GM13976 (cell line): ENCODE data around the gene MS4A10.
"Not testable (repeated sequence)": the region's sequence is repeated elsewhere in the genome, so short reads cannot be mapped to it uniquely, and the experiment has no call there.

ENCODE experiments used
- DNase-seq: peaks from one replicate; pipeline ENCODE4 v3.0.0; 2012; ENCODE audit warnings: low spot score
- CTCF ChIP-seq: IDR thresholded peaks from 2 replicates; pipeline ENCODE4 v1.5.1; 2012; ENCODE audit warnings: borderline replicate concordance, mild to moderate bottlenecking; ENCODE audit not compliant: insufficient read depth; ENCODE audit errors: extremely low read depth, missing control alignments, control extremely low read depth
- in situ Hi-C: fragments of 300-500 bp; cut with MboI; formaldehyde crosslinking; loops from one replicate; pipeline ENCODE4 v1.12.0; 2022; ENCODE audit warnings: low sequenced_read_pairs, mixed read lengths, inconsistent platforms; ENCODE audit not compliant: unreplicated experiment

Gene MS4A10

DNA sequence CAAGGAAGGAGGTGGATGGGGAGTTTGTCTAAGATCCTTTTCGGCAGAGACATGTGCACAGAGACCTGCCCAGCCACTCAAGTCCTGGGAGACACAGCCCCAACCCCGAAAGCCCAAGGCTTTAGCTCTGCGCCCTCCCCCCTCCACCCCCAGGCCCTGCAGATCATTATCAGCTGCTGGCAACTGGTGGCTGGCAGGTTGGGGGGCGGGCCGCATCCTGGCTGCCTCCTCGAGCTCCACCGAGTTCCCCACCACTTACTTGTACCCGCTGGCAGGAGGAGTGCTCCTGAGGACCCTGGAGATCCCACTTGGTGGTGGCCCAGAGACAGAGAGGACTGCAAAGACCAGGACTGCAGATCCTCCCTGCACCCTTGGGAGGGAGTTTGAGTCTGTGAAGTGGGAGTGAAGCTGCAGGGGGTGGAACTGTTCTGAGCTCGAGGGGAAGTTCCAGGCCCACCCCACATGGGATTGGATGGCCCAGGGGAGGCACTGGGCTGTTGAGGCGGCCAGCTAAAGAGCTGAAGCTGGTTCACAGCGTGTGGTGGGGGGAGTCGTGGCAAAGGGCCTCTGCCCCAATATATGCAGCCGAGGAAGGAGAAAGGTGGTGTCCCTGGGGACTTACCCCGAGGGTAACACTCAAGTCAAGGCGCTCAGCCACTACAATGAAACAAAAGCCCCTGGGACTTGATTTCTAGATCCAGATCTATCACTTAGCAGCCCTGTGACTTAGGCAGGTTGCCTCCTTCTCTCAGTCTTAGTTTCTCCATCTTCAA, 36.9 kb downstream of the MS4A10 start:
- peak; percentile 54 for DNase-seq
- in situ Hi-C loops: no loop called here
- no peak for TF ChIP-seq CTCF

DNA sequence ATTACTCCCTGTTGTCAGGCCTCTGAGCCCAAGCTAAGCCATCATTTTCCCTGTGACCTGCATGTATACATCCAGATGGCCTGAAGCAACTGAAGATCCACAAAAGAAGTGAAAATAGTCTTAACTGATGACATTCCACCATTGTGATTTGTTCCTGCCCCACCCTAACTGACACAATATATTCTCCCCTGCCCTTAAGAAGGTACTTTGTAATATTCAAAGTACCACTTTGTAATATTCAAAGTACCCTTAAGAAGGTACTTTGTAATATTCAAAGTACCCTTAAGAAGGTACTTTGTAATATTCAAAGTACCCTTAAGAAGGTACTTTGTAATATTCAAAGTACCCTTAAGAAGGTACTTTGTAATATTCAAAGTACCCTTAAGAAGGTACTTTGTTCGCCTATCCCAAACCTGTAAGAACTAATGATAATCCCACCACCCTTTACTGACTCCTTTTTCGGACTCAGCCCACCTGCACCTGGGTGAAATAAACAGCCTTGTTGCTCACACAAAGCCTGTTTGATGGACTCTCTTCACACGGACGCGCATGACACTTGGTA, 38.7 kb downstream of the MS4A10 start:
- DNase-seq, in situ Hi-C loops: not testable (repeated sequence)

DNA sequence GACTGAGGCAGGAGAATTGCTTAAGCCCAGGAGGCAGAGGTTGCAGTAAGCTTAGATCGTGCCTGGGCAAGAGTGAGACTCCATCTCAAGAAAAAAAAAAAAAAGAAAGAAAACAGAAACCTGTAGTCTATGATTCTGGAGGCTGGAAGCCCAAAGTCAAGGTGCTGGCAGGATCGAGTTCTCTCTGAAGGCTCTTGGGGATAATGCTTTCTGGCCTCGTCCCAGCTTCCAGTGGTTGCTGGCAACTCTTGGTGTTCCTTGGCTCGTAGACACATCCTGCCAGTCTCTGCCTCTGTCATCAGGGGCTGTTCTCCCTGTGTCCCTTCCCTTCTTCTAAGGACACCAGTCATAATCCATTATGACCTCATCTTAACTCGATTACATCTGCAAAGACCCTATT, 40.0 kb downstream of the MS4A10 start:
- in situ Hi-C loops: loop anchor here (25.0 kb wide), 1 partner anchor 362 kb away; no protein-coding TSS in a partner anchor
- no peak for DNase-seq
- no peak for TF ChIP-seq CTCF

- TF ChIP-seq CTCF: no peak
- in situ Hi-C loops: loop anchor here (25.0 kb wide), 1 partner anchor 362 kb away; no protein-coding TSS in a partner anchor
- DNase-seq: no peak
Observed at GRCh38 chr11:60825790-60826189, 40.7 kb downstream of the MS4A10 start.

GRCh38 chr11:60830478-60831142, 45.5 kb downstream of the MS4A10 start:
- in situ Hi-C loops: loop anchor here (10.0 to 25.0 kb wide), 2 partner anchors 64 to 357 kb away; no protein-coding TSS in a partner anchor
- TF ChIP-seq CTCF: no peak
- DNase-seq: no peak

- in situ Hi-C loops: loop anchor here (10.0 to 25.0 kb wide), 2 partner anchors 64 to 356 kb away; no protein-coding TSS in a partner anchor
- TF ChIP-seq CTCF: peak; percentile 98
- peak; percentile 85 for DNase-seq
Observed at GRCh38 chr11:60831143-60831500, 46.0 kb downstream of the MS4A10 start.
